IPS-18a (cell line): ENCODE results near the gene ACVR1.

ENCODE experiments used
- H3K27ac ChIP-seq: one replicate; pipeline ENCODE4 v1.5.1; 2013; ENCODE audit warnings: low read length
- H3K27me3 ChIP-seq: one replicate; pipeline ENCODE4 v1.6.1; 2013; ENCODE audit warnings: mild to moderate bottlenecking, low read length; ENCODE audit not compliant: control insufficient read depth, insufficient read depth
- H3K36me3 ChIP-seq: one replicate; pipeline ENCODE4 v1.6.1; 2013; ENCODE audit warnings: low read depth, low read length; ENCODE audit not compliant: control insufficient read depth
- H3K4me1 ChIP-seq: one replicate; pipeline ENCODE4 v1.6.1; 2013; ENCODE audit warnings: low read depth, low read length; ENCODE audit not compliant: control insufficient read depth
- H3K4me3 ChIP-seq: one replicate; pipeline ENCODE4 v1.5.1; 2013; ENCODE audit warnings: low read length
- H3K9ac ChIP-seq: one replicate; pipeline ENCODE4 v1.6.1; 2013; ENCODE audit warnings: mild to moderate bottlenecking, low read length, moderate library complexity
- H3K9me3 ChIP-seq: one replicate; pipeline ENCODE4 v1.6.1; 2013; ENCODE audit warnings: low read depth, low read length; ENCODE audit not compliant: control insufficient read depth

ACVR1 gene

GRCh38 chr2:157868993-157869392, 7.1 kb downstream of the ACVR1 start:
- Histone ChIP-seq H3K27ac (no peak overlapping the region), H3K4me1 (peaks cover 22% of the 10 kb centered on the region)

GRCh38 chr2:157867703-157868102, 8.4 kb downstream of the ACVR1 start:
- H3K27me3 ChIP-seq: no peaks in the 10 kb centered on the region
- H3K9me3 ChIP-seq: no peaks in the 10 kb centered on the region
- no peak overlapping the region for H3K27ac ChIP-seq
- no peak overlapping the region for H3K9ac ChIP-seq
- H3K4me1 ChIP-seq: peaks cover 22% of the 10 kb centered on the region
- H3K4me3 ChIP-seq: no peak overlapping the region
- no peaks in the 10 kb centered on the region for H3K36me3 ChIP-seq

More at GRCh38 chr2:157868993-157869392, 7.1 kb downstream of the ACVR1 start:
- no peaks in the 10 kb centered on the region for H3K9me3 ChIP-seq
- H3K9ac ChIP-seq: no peak overlapping the region
- H3K4me3 ChIP-seq: no peak overlapping the region
- no peaks in the 10 kb centered on the region for H3K36me3 ChIP-seq
- peaks cover 6% of the 10 kb centered on the region for H3K27me3 ChIP-seq

GRCh38 chr2:157866666-157867642, 9.2 kb downstream of the ACVR1 start:
- H3K36me3 ChIP-seq: no peaks in the 10 kb centered on the region
- peaks cover 22% of the 10 kb centered on the region for H3K4me1 ChIP-seq
- no peak overlapping the region for H3K4me3 ChIP-seq
- no peak overlapping the region for H3K27ac ChIP-seq
- no peak overlapping the region for H3K9ac ChIP-seq
- no peaks in the 10 kb centered on the region for H3K9me3 ChIP-seq
- H3K27me3 ChIP-seq: no peaks in the 10 kb centered on the region

- H3K4me1 ChIP-seq: peaks cover 20% of the 10 kb centered on the region
- no peaks in the 10 kb centered on the region for H3K9me3 ChIP-seq
- H3K9ac ChIP-seq: no peak overlapping the region
- H3K27ac ChIP-seq: no peak overlapping the region
- H3K36me3 ChIP-seq: no peaks in the 10 kb centered on the region
- no peaks in the 10 kb centered on the region for H3K27me3 ChIP-seq
- no peak overlapping the region for H3K4me3 ChIP-seq
Measured at GRCh38 chr2:157866202-157866601, 9.9 kb downstream of the ACVR1 start.

- H3K4me1 ChIP-seq: peaks cover 18% of the 10 kb centered on the region
- H3K27me3 ChIP-seq: no peaks in the 10 kb centered on the region
- H3K27ac ChIP-seq: no peak overlapping the region
- H3K4me3 ChIP-seq: no peak overlapping the region
- no peak overlapping the region for H3K9ac ChIP-seq
- H3K36me3 ChIP-seq: no peaks in the 10 kb centered on the region
- H3K9me3 ChIP-seq: no peaks in the 10 kb centered on the region
Measured at GRCh38 chr2:157864857-157865430, 11.2 kb downstream of the ACVR1 start.

- H3K9ac ChIP-seq: no peak overlapping the region
- H3K36me3 ChIP-seq: no peaks in the 10 kb centered on the region
- H3K4me1 ChIP-seq: no peaks in the 10 kb centered on the region
- no peak overlapping the region for H3K27ac ChIP-seq
- H3K9me3 ChIP-seq: no peaks in the 10 kb centered on the region
- no peak overlapping the region for H3K4me3 ChIP-seq
- H3K27me3 ChIP-seq: no peaks in the 10 kb centered on the region
Measured at GRCh38 chr2:157858846-157859245, 17.3 kb downstream of the ACVR1 start.

- H3K9me3 ChIP-seq: no peaks in the 10 kb centered on the region
- no peaks in the 10 kb centered on the region for H3K27me3 ChIP-seq
- H3K36me3 ChIP-seq: no peaks in the 10 kb centered on the region
- no peak overlapping the region for H3K9ac ChIP-seq
- H3K4me1 ChIP-seq: no peaks in the 10 kb centered on the region
- no peak overlapping the region for H3K4me3 ChIP-seq
- no peak overlapping the region for H3K27ac ChIP-seq
Measured at GRCh38 chr2:157857881-157858280, 18.2 kb downstream of the ACVR1 start.

- Histone ChIP-seq H3K4me1 (no peaks in the 10 kb centered on the region), H3K36me3 (no peaks in the 10 kb centered on the region), H3K27me3 (no peaks in the 10 kb centered on the region), H3K9ac (no peak overlapping the region), H3K27ac (no peak overlapping the region), H3K9me3 (no peaks in the 10 kb centered on the region), H3K4me3 (no peak overlapping the region)
Measured at GRCh38 chr2:157856187-157856515, 20.0 kb downstream of the ACVR1 start.

- Histone ChIP-seq H3K9ac (no peak overlapping the region), H3K27ac (no peak overlapping the region), H3K9me3 (no peaks in the 10 kb centered on the region), H3K27me3 (no peaks in the 10 kb centered on the region), H3K36me3 (no peaks in the 10 kb centered on the region), H3K4me3 (no peak overlapping the region), H3K4me1 (no peaks in the 10 kb centered on the region)
Measured at GRCh38 chr2:157853820-157854219, 22.3 kb downstream of the ACVR1 start.

GRCh38 chr2:157853211-157853610, 22.9 kb downstream of the ACVR1 start:
- no peaks in the 10 kb centered on the region for H3K36me3 ChIP-seq
- H3K4me3 ChIP-seq: no peak overlapping the region
- H3K9me3 ChIP-seq: no peaks in the 10 kb centered on the region
- H3K27me3 ChIP-seq: no peaks in the 10 kb centered on the region
- H3K9ac ChIP-seq: no peak overlapping the region
- H3K4me1 ChIP-seq: peaks cover 3% of the 10 kb centered on the region
- no peak overlapping the region for H3K27ac ChIP-seq

GRCh38 chr2:157849591-157849990, 26.5 kb downstream of the ACVR1 start:
- H3K9me3 ChIP-seq: no peaks in the 10 kb centered on the region
- no peak overlapping the region for H3K9ac ChIP-seq
- no peaks in the 10 kb centered on the region for H3K27me3 ChIP-seq
- peaks cover 9% of the 10 kb centered on the region for H3K4me1 ChIP-seq
- no peak overlapping the region for H3K27ac ChIP-seq
- H3K4me3 ChIP-seq: no peak overlapping the region
- no peaks in the 10 kb centered on the region for H3K36me3 ChIP-seq

- Histone ChIP-seq H3K9ac (no peak overlapping the region), H3K4me3 (no peak overlapping the region), H3K27me3 (no peaks in the 10 kb centered on the region), H3K27ac (no peak overlapping the region), H3K9me3 (no peaks in the 10 kb centered on the region), H3K36me3 (no peaks in the 10 kb centered on the region), H3K4me1 (peaks cover 9% of the 10 kb centered on the region)
Measured at GRCh38 chr2:157848213-157848612, 27.9 kb downstream of the ACVR1 start.
